IMR-90 (cell line): ENCODE results near the gene WDR37. TPM values are rescaled to one million over a fixed set of nuclear protein-coding genes. Genes with fewer than 3 reads are reported as not detected.

ENCODE experiments used
- ATAC-seq: fragments of 200-7000 bp; cut with Tn5 transposase; 2 replicates; pipeline ENCODE4 v1.9.1; 2020; ENCODE audit warnings: low read depth, mild to moderate bottlenecking, moderate library complexity
- BruUV-seq: library from RNA; stranded (reverse); fragments of 400-500 nt; replicated peaks from 2 replicates; lab custom pipeline; 2021; lab: Mats Ljungman, UMichigan
- CTCF ChIA-PET: fragments of 300-600 bp; formaldehyde crosslinking; extraction: SDS; loops from one replicate; lab custom pipeline; 2021; ENCODE audit warnings: antibody characterized with exemption; lab: Yijun Ruan, JAX
- POLR2A ChIA-PET: fragments of 300-600 bp; sonication (Branson Sonifier 250); formaldehyde crosslinking; loops from one replicate; lab custom pipeline; 2022; ENCODE audit warnings: antibody characterized with exemption; ENCODE audit not compliant: unreplicated experiment; lab: Charles Lee
- DNase-seq: peaks from one replicate; pipeline ENCODE4 v3.0.0; 2013
- H2AFZ ChIP-seq: replicated peaks from 2 replicates; pipeline ENCODE3; 2013; ENCODE audit warnings: low read length, mild to moderate bottlenecking; ENCODE audit not compliant: poor library complexity
- H2AK5ac ChIP-seq: 2 replicates; pipeline ENCODE4 v1.6.1; 2013; ENCODE audit warnings: low read depth, low read length, inconsistent platforms
- H2AK9ac ChIP-seq: replicated peaks from 2 replicates; pipeline ENCODE3; 2013; ENCODE audit warnings: mild to moderate bottlenecking, low read depth, low read length, moderate library complexity; ENCODE audit not compliant: poor library complexity
- H2BK120ac ChIP-seq: 2 replicates; pipeline ENCODE4 v1.6.1; 2013; ENCODE audit warnings: low read depth, low read length, inconsistent platforms
- H2BK15ac ChIP-seq: 3 replicates; pipeline ENCODE4 v1.6.1; 2013; ENCODE audit warnings: low read depth, low read length, inconsistent platforms
- H2BK20ac ChIP-seq: 2 replicates; pipeline ENCODE4 v1.6.1; 2013; ENCODE audit warnings: low read depth, mild to moderate bottlenecking, inconsistent platforms, low read length, moderate library complexity
- H2BK5ac ChIP-seq: 2 replicates; pipeline ENCODE4 v1.6.1; 2013; ENCODE audit warnings: mild to moderate bottlenecking, low read depth, low read length, inconsistent platforms; ENCODE audit not compliant: poor library complexity, severe bottlenecking
- H3K14ac ChIP-seq: replicated peaks from 2 replicates; pipeline ENCODE4 v1.6.1; 2013; ENCODE audit warnings: low read depth, low read length, inconsistent platforms
- H3K18ac ChIP-seq: 2 replicates; pipeline ENCODE4 v1.6.1; 2013; ENCODE audit warnings: low read depth, low read length, control low read depth
- H3K23ac ChIP-seq: 2 replicates; pipeline ENCODE4 v1.6.1; 2013; ENCODE audit warnings: low read depth, low read length, inconsistent platforms
- H3K27ac ChIP-seq: 2 replicates; pipeline ENCODE4 v1.5.1; 2013; ENCODE audit warnings: mild to moderate bottlenecking, control low read depth, low read length; ENCODE audit not compliant: insufficient read depth
- H3K27me3 ChIP-seq: 2 replicates; pipeline ENCODE4 v1.6.1; 2013; ENCODE audit warnings: low read length; ENCODE audit not compliant: control insufficient read depth, insufficient read depth
- H3K36me3 ChIP-seq: 2 replicates; pipeline ENCODE4 v1.6.1; 2013; ENCODE audit warnings: low read length, mixed read lengths; ENCODE audit not compliant: control insufficient read depth, insufficient read depth
- H3K4ac ChIP-seq: 2 replicates; pipeline ENCODE4 v1.6.1; 2013; ENCODE audit warnings: low read depth, low read length, inconsistent platforms
- H3K4me1 ChIP-seq: 2 replicates; pipeline ENCODE4 v1.6.1; 2013; ENCODE audit warnings: low read length, mixed read lengths; ENCODE audit not compliant: control insufficient read depth, insufficient read depth
- H3K4me2 ChIP-seq: 2 replicates; pipeline ENCODE4 v1.6.1; 2013; ENCODE audit warnings: low read depth, mild to moderate bottlenecking, control low read depth, low read length, moderate library complexity
- H3K4me3 ChIP-seq: 2 replicates; pipeline ENCODE4 v1.5.1; 2013; ENCODE audit warnings: low read depth, mild to moderate bottlenecking, control low read depth, low read length, moderate library complexity; ENCODE audit not compliant: insufficient read depth
- H3K56ac ChIP-seq: 2 replicates; pipeline ENCODE4 v1.6.1; 2013; ENCODE audit warnings: low read length, inconsistent platforms; ENCODE audit not compliant: insufficient read depth; ENCODE audit errors: extremely low read depth
- H3K79me1 ChIP-seq, 2 experiments: 2 replicates each; pipeline ENCODE4 v1.6.1; 2013; ENCODE audit warnings: low read length in 2 of 2, inconsistent platforms in 1 of 2, low read depth in 1 of 2
- H3K9ac ChIP-seq: 2 replicates; pipeline ENCODE4 v1.6.1; 2013; ENCODE audit warnings: low read depth, low read length, control low read depth
- H3K9me1 ChIP-seq: 2 replicates; pipeline ENCODE4 v1.6.1; 2013; ENCODE audit warnings: low read length, inconsistent platforms; ENCODE audit not compliant: insufficient read depth
- H3K9me3 ChIP-seq: 2 replicates; pipeline ENCODE4 v1.6.1; 2013; ENCODE audit warnings: low read length; ENCODE audit not compliant: control insufficient read depth, insufficient read depth
- H4K20me1 ChIP-seq: 2 replicates; pipeline ENCODE4 v1.6.1; 2013; ENCODE audit warnings: low read length, inconsistent platforms; ENCODE audit not compliant: insufficient read depth
- H4K5ac ChIP-seq: 2 replicates; pipeline ENCODE4 v1.6.1; 2013; ENCODE audit warnings: mild to moderate bottlenecking, low read depth, low read length, control low read depth
- H4K8ac ChIP-seq, 2 experiments: 2 replicates each; pipeline ENCODE4 v1.6.1; 2013; ENCODE audit warnings: low read depth in 2 of 2, low read length in 2 of 2, control low read depth in 1 of 2, inconsistent platforms in 1 of 2
- H4K91ac ChIP-seq: 2 replicates; pipeline ENCODE4 v1.6.1; 2013; ENCODE audit warnings: low read depth, low read length, inconsistent platforms; ENCODE audit not compliant: insufficient read depth
- NFE2L2 ChIP-seq: fragments of 150-350 bp; IDR thresholded peaks from 2 replicates; pipeline ENCODE4 v1.6.1; 2016; ENCODE audit warnings: low read depth, mild to moderate bottlenecking, low read length
- WGBS, 2 experiments: methylation state at CpG; one replicate each; pipeline versions ENCODE4 v1.1.5 to v1.1.7; 2013; ENCODE audit warnings: missing lambda C conversion rate in 2 of 2; ENCODE audit not compliant: insufficient read length in 1 of 2; ENCODE audit errors: extremely low coverage in 2 of 2; 5-methylcytosine and 5-hydroxymethylcytosine counted together
- dilution Hi-C: fragments of 300-500 bp; cut with HindIII; formaldehyde crosslinking; loops from one replicate; pipeline ENCODE4 v1.14.3; 2018; ENCODE audit warnings: low sequenced_read_pairs; ENCODE audit not compliant: unreplicated experiment
- in situ Hi-C: fragments of 300-500 bp; cut with MboI; formaldehyde crosslinking; loops from 3 replicates; pipeline ENCODE4 v1.14.3; 2019; ENCODE audit warnings: low sequenced_read_pairs, inconsistent platforms, mixed read lengths
- intact Hi-C: fragments of 100-400 bp; cut with micrococcal nuclease; formaldehyde crosslinking; loops from 2 replicates; pipeline ENCODE4 v1.10.0; 2022
- polyA plus RNA-seq, 3 experiments: library from polyadenylated mRNA; depleted of rRNA; stranded (reverse); fragments of >200 nt; gene quantifications; 2 replicates each; pipeline ENCODE4 v1.2.3, GENCODE V29; 2012; ENCODE audit warnings: low replicate concordance in 1 of 3
- total RNA-seq: library from RNA; depleted of rRNA; stranded (reverse); fragments of >200 nt; gene quantifications from 2 replicates; pipeline ENCODE4 v1.2.3, GENCODE V29; 2012

WDR37 gene
- total and polyA plus RNA-seq, 2 of the 4 experiments (the other 2 are of a cell fraction) = 12.7 to 14.5 TPM

- H4K8ac ChIP-seq = no peak overlapping the region
- 95% methylated on average over 27 of the region's 27 CpGs; no CpG with 5 or more reads in 1 of the 2 experiments for WGBS, 2 experiments
- H3K9me3 ChIP-seq = no peaks in the 10 kb centered on the region
- no peak overlapping the region for H2BK20ac ChIP-seq
- no peak overlapping the region for H4K5ac ChIP-seq
- no peak overlapping the region for H2AFZ ChIP-seq
- no peak overlapping the region for H3K4me2 ChIP-seq
- CTCF ChIA-PET = no interaction called here
- H3K36me3 ChIP-seq = peaks cover 37% of the 10 kb centered on the region
- no peak overlapping the region for H4K91ac ChIP-seq
- peaks cover 17% of the 10 kb centered on the region in 2 experiments; a peak in 3 of 4 replicates for H3K79me1 ChIP-seq
- BruUV-seq = no TSS peak
- no peak overlapping the region for H3K18ac ChIP-seq
- no peak overlapping the region for H2BK15ac ChIP-seq
- no peaks in the 10 kb centered on the region; the same call in 1 of the 2 replicates for H3K4me1 ChIP-seq
- H2AK9ac ChIP-seq = no peak overlapping the region
- intact Hi-C loops = no loop called here
- no peak overlapping the region for H3K23ac ChIP-seq
- in situ Hi-C loops = no loop called here
- POLR2A ChIA-PET = no interaction called here
- dilution Hi-C loops = no loop called here
- H2BK120ac ChIP-seq = no peak overlapping the region
- H3K9me1 ChIP-seq = peaks cover 12% of the 10 kb centered on the region; the same call in 1 of the 2 replicates
- no peak overlapping the region for H2AK5ac ChIP-seq
- no peak overlapping the region for H3K4me3 ChIP-seq
- no peak for DNase-seq
- no peak overlapping the region for H2BK5ac ChIP-seq
- no peak overlapping the region for H3K14ac ChIP-seq
- H4K20me1 ChIP-seq = 0 out of 2 replicates have a peak, but pooled peaks cover 8% of the 10 kb centered on the region
- H3K9ac ChIP-seq = no peak overlapping the region
- no peak overlapping the region for H3K56ac ChIP-seq
- no peak overlapping the region for H3K27ac ChIP-seq
- ATAC-seq = no peak
- no peak overlapping the region for H3K4ac ChIP-seq
- H3K27me3 ChIP-seq = no peaks in the 10 kb centered on the region
- TF ChIP-seq NFE2L2 = no peak
Measured at GRCh38 chr10:1096287-1096889, 40.2 kb downstream of the WDR37 start.
